Suprapubic skin (tissue), 4 donors: ENCODE data around the gene PLXDC1. TPM values are rescaled to one million over a fixed set of nuclear protein-coding genes. Genes with fewer than 3 reads are reported as not detected.
A peak's percentile ranks its signal among the peaks of the same experiment; 100 is the strongest.

ENCODE experiments used
- DNase-seq, 2 donors: peaks; one replicate each; pipeline ENCODE4 v3.0.0-alpha.2; 2019; ENCODE audit warnings: low spot score in 2 of 2
- H3K27ac ChIP-seq: fragments of 200-600 bp; sonication (generic); one replicate; pipeline ENCODE4 v1.5.1; 2019
- H3K27me3 ChIP-seq: fragments of 200-600 bp; sonication (generic); one replicate; pipeline ENCODE4 v1.5.1; 2019
- H3K36me3 ChIP-seq: fragments of 200-600 bp; sonication (generic); one replicate; pipeline ENCODE4 v1.5.1; 2019
- H3K4me1 ChIP-seq: fragments of 200-600 bp; sonication (generic); one replicate; pipeline ENCODE4 v1.5.1; 2019
- H3K4me3 ChIP-seq: fragments of 200-600 bp; sonication (generic); one replicate; pipeline ENCODE4 v1.5.1; 2019; ENCODE audit warnings: mild to moderate bottlenecking
- H3K9me3 ChIP-seq: fragments of 200-600 bp; sonication (generic); one replicate; pipeline ENCODE4 v1.5.1; 2019
- EP300 ChIP-seq: sonication (generic); formaldehyde crosslinking; IDR thresholded peaks from one replicate; pipeline ENCODE4 v1.6.1; 2017; ENCODE audit warnings: antibody characterized with exemption
- POLR2A ChIP-seq, 2 donors: fragments of 450-650 bp; IDR thresholded peaks; one replicate each; pipeline ENCODE4 v1.6.1; 2017; ENCODE audit warnings: antibody characterized with exemption in 2 of 2, mild to moderate bottlenecking in 2 of 2, moderate library complexity in 2 of 2
- POLR2AphosphoS5 ChIP-seq, 3 donors: sonication (generic); formaldehyde crosslinking; IDR thresholded peaks; one replicate each; pipeline ENCODE4 v1.6.1; 2017; ENCODE audit warnings: antibody characterized with exemption in 3 of 3
- WGBS: methylation state at CpG from one replicate; pipeline ENCODE4 v1.1.5; 2018; 5-methylcytosine and 5-hydroxymethylcytosine counted together
- total RNA-seq, 4 donors: library from RNA; depleted of rRNA; stranded (reverse); fragments of >200 nt; gene quantifications; one replicate each; pipeline ENCODE4 v1.1.0, GENCODE V29; 2016
- TF ChIP-seq, protein P1 (sequence below), 2 donors: fragments of 200-600 bp in 1 of 2; fragments of 450-650 bp in 1 of 2; sonication (generic) in 1 of 2; IDR thresholded peaks; one replicate each; pipeline ENCODE4 v1.5.1; 2016 to 2019; ENCODE audit warnings: antibody characterized with exemption in 2 of 2, mild to moderate bottlenecking in 1 of 2, moderate library complexity in 1 of 2

The PLXDC1 gene
- total RNA-seq, 4 donors from 2014 or later: 5.3 to 14.1 (median 6.3) TPM

- Histone ChIP-seq H3K27ac (peak overlapping the region; percentile 42), H3K4me3 (no peak overlapping the region), H3K27me3 (no peaks in the 10 kb centered on the region), H3K4me1 (peaks cover 16% of the 10 kb centered on the region), H3K9me3 (no peaks in the 10 kb centered on the region), H3K36me3 (no peaks in the 10 kb centered on the region)
- WGBS: 67% methylated on average over 4 of the region's 4 CpGs
- no peak for DNase-seq
- no peak for TF ChIP-seq POLR2A (IDR thresholded peaks at IDR 0.05)
- no peak for TF ChIP-seq EP300
- TF ChIP-seq, protein P1, sequence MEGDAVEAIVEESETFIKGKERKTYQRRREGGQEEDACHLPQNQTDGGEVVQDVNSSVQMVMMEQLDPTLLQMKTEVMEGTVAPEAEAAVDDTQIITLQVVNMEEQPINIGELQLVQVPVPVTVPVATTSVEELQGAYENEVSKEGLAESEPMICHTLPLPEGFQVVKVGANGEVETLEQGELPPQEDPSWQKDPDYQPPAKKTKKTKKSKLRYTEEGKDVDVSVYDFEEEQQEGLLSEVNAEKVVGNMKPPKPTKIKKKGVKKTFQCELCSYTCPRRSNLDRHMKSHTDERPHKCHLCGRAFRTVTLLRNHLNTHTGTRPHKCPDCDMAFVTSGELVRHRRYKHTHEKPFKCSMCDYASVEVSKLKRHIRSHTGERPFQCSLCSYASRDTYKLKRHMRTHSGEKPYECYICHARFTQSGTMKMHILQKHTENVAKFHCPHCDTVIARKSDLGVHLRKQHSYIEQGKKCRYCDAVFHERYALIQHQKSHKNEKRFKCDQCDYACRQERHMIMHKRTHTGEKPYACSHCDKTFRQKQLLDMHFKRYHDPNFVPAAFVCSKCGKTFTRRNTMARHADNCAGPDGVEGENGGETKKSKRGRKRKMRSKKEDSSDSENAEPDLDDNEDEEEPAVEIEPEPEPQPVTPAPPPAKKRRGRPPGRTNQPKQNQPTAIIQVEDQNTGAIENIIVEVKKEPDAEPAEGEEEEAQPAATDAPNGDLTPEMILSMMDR (IDR thresholded peaks at IDR 0.05): no peak
- no peak for TF ChIP-seq POLR2AphosphoS5 (IDR thresholded peaks at IDR 0.05)
Measured at GRCh38 chr17:39014044-39014794, 137.2 kb downstream of the PLXDC1 start.

Other genes with a start within 250 kb of the PLXDC1 start
- not detected for gene FBXO47, start 184.2 kb downstream of the PLXDC1 start, total RNA-seq
- gene ARL5C, start 14.5 kb upstream of the PLXDC1 start, total RNA-seq: not detected
- gene CACNB1, start 46.0 kb upstream of the PLXDC1 start, total RNA-seq: 10 to 100 TPM in 2 of 4 donors, 1 to 10 TPM in 2; 7.9 to 32.9 (median 17.1) TPM
- gene RPL19, start 48.6 kb upstream of the PLXDC1 start, total RNA-seq: 1,000 to 10,000 TPM; 2,327 to 3,514 (median 3,192) TPM
- gene STAC2, start 74.3 kb upstream of the PLXDC1 start, total RNA-seq: 10 to 100 TPM; 10.9 to 26.4 (median 16.5) TPM
- gene FBXL20, start 250.0 kb upstream of the PLXDC1 start, total RNA-seq: 10 to 100 TPM; 21.0 to 40.7 (median 26.4) TPM